Endothelial cell of umbilical vein (primary cell): ENCODE results near the gene PLEKHH2. TPM values are rescaled to one million over a fixed set of nuclear protein-coding genes. Genes with fewer than 3 reads are reported as not detected.

Experiments
- BruUV-seq: library from RNA; stranded (reverse); fragments of 400-500 nt; replicated peaks from 2 replicates; lab custom pipeline; 2021; lab: Mats Ljungman, UMichigan
- CTCF ChIA-PET: fragments of 300-600, 350-600 bp; sonication (Branson Sonifier 250); formaldehyde crosslinking; loops from one replicate; lab custom pipeline; 2021; ENCODE audit warnings: antibody characterized with exemption, inconsistent platforms; lab: Charles Lee
- POLR2A ChIA-PET: fragments of 300-600, 350-600 bp; sonication (Branson Sonifier 250); formaldehyde crosslinking; loops from one replicate; lab custom pipeline; 2021; ENCODE audit warnings: antibody characterized with exemption, inconsistent platforms; lab: Charles Lee
- DNase-seq: peaks from one replicate; pipeline ENCODE4 v3.0.0-alpha.2; 2011; ENCODE audit warnings: low read depth, low spot score
- FAIRE-seq: peaks from 2 replicates; lab custom pipeline; 2011; peaks lifted over from hg19 to GRCh38; lab: Jason Lieb, UNC
- H2AFZ ChIP-seq: 2 replicates; pipeline ENCODE4 v1.6.0; 2012; ENCODE audit warnings: low read depth, low read length, control low read depth, inconsistent platforms
- H3K27ac ChIP-seq: 2 replicates; pipeline ENCODE4 v1.5.1; 2011; ENCODE audit warnings: low read depth, mild to moderate bottlenecking, control low read depth, low read length, moderate library complexity; ENCODE audit not compliant: insufficient read depth
- H3K27me3 ChIP-seq, 2 experiments: 2 replicates each; pipeline versions ENCODE4 v1.6.0 to v1.6.1; 2011; ENCODE audit warnings: low read length in 2 of 2, mixed read lengths in 1 of 2; ENCODE audit not compliant: control insufficient read depth in 2 of 2, insufficient read depth in 2 of 2
- H3K36me3 ChIP-seq, 2 experiments: 2 replicates in 1 of 2; 3 replicates in 1 of 2; pipeline ENCODE4 v1.5.1; 2011; ENCODE audit warnings: low read length in 2 of 2, mild to moderate bottlenecking in 1 of 2, moderate library complexity in 1 of 2; ENCODE audit not compliant: control insufficient read depth in 2 of 2, insufficient read depth in 2 of 2; ENCODE audit errors: extremely low read depth in 1 of 2
- H3K4me1 ChIP-seq: 3 replicates; pipeline ENCODE4 v1.5.1; 2011; ENCODE audit warnings: mild to moderate bottlenecking, low read length; ENCODE audit not compliant: control insufficient read depth, insufficient read depth; ENCODE audit errors: extremely low read depth
- H3K4me2 ChIP-seq: 2 replicates; pipeline ENCODE4 v1.6.1; 2011; ENCODE audit warnings: low read length, control low read depth, mixed read lengths; ENCODE audit not compliant: insufficient read depth
- H3K4me3 ChIP-seq, 3 experiments: fragments of 200-600 bp in 1 of 3; sonication (generic), shearing (Covaris generic) in 1 of 3; replicated peaks in 1 of 3; 2 replicates each; pipeline ENCODE4 v1.5.1; 2011 to 2016; ENCODE audit warnings: control low read depth in 3 of 3, low read length in 3 of 3, mild to moderate bottlenecking in 2 of 3, inconsistent platforms in 1 of 3, low read depth in 1 of 3, moderate library complexity in 1 of 3; ENCODE audit not compliant: insufficient read depth in 1 of 3
- H3K79me2 ChIP-seq: 2 replicates; pipeline ENCODE4 v1.6.0; 2012; ENCODE audit warnings: low read length, inconsistent platforms; ENCODE audit not compliant: control insufficient read depth, insufficient read depth
- H3K9ac ChIP-seq: replicated peaks from 2 replicates; pipeline ENCODE3; 2011; ENCODE audit warnings: low read length, control low read depth; ENCODE audit not compliant: insufficient read depth; ENCODE audit errors: extremely low read depth
- H3K9me1 ChIP-seq: replicated peaks from 3 replicates; pipeline ENCODE4 v1.6.0; 2011; ENCODE audit warnings: mild to moderate bottlenecking, low read length; ENCODE audit not compliant: control insufficient read depth, insufficient read depth; ENCODE audit errors: extremely low read depth
- H3K9me3 ChIP-seq: replicated peaks from 2 replicates; pipeline ENCODE4 v1.5.1; 2012; ENCODE audit warnings: low read length, inconsistent platforms; ENCODE audit not compliant: control insufficient read depth, insufficient read depth
- H4K20me1 ChIP-seq: replicated peaks from 2 replicates; pipeline ENCODE3; 2011; ENCODE audit warnings: mild to moderate bottlenecking, low read length; ENCODE audit not compliant: control insufficient read depth, insufficient read depth; ENCODE audit errors: extremely low read depth
- CTCF ChIP-seq, 2 donors: IDR thresholded peaks; 1 replicate in 1 of 2; 2 replicates in 1 of 2; pipeline ENCODE4 v1.5.1; 2011; ENCODE audit warnings: low read length in 2 of 2, mild to moderate bottlenecking in 2 of 2, moderate library complexity in 2 of 2, control low read depth in 1 of 2, inconsistent platforms in 1 of 2, low read depth in 1 of 2; ENCODE audit not compliant: insufficient read depth in 1 of 2; ENCODE audit errors: extremely low read depth in 1 of 2
- EZH2 ChIP-seq: IDR thresholded peaks from 2 replicates; pipeline ENCODE4 v1.6.1; 2012; ENCODE audit warnings: borderline replicate concordance, low read depth, mild to moderate bottlenecking, moderate library complexity, low read length, inconsistent platforms; ENCODE audit not compliant: severe bottlenecking
- FOS ChIP-seq: IDR thresholded peaks from 2 replicates; pipeline ENCODE4 v1.6.1; 2011; ENCODE audit warnings: mild to moderate bottlenecking, low read length, moderate library complexity, borderline replicate concordance; ENCODE audit not compliant: insufficient read depth
- GATA2 ChIP-seq: IDR thresholded peaks from 2 replicates; pipeline ENCODE4 v1.7.0; 2011; ENCODE audit warnings: low read depth, mild to moderate bottlenecking, moderate library complexity, mixed read lengths, low read length; ENCODE audit not compliant: insufficient read length, insufficient read depth
- JUN ChIP-seq: IDR thresholded peaks from 2 replicates; pipeline ENCODE4 v1.6.1; 2011; ENCODE audit warnings: borderline replicate concordance, low read depth; ENCODE audit not compliant: insufficient read length, insufficient read depth
- MAX ChIP-seq: IDR thresholded peaks from 2 replicates; pipeline ENCODE4 v1.6.1; 2011; ENCODE audit not compliant: insufficient read depth, insufficient read length
- MYC ChIP-seq: IDR thresholded peaks from one replicate; pipeline ENCODE4 v1.6.1; 2011; ENCODE audit warnings: mild to moderate bottlenecking, low read depth, low read length
- POLR2A ChIP-seq: IDR thresholded peaks from 2 replicates; pipeline ENCODE4 v1.6.1; 2012; ENCODE audit warnings: low read depth, mild to moderate bottlenecking, control low read depth, low read length
- POLR2AphosphoS5 ChIP-seq: IDR thresholded peaks from 2 replicates; pipeline ENCODE4 v1.6.1; 2012; ENCODE audit warnings: low read depth, mild to moderate bottlenecking, control low read depth, low read length, moderate library complexity; ENCODE audit not compliant: insufficient read depth
- dilution Hi-C: fragments of 300-500 bp; cut with MboI; formaldehyde crosslinking; loops from one replicate; pipeline ENCODE4 v1.15.0; 2019; ENCODE audit warnings: low sequenced_read_pairs; ENCODE audit not compliant: extremely low pct_ligation_motif_present
- intact Hi-C: fragments of 100-400 bp; cut with micrococcal nuclease; formaldehyde crosslinking; loops from one replicate; pipeline ENCODE4 v1.10.0; 2022
- polyA plus RNA-seq, 4 experiments: library from polyadenylated mRNA; depleted of rRNA in 3 of 4; stranded (reverse) in 3 of 4; unstranded in 1 of 4; fragments of >200 nt; gene quantifications; 2 replicates each; pipeline versions ENCODE4 v1.2.1 to v1.2.3, GENCODE V29; 2011 to 2012; ENCODE audit warnings: missing spikeins in 1 of 4
- total RNA-seq: library from RNA; stranded (reverse); gene quantifications from 2 replicates; pipeline ENCODE4 v1.2.3, GENCODE V29; 2021

PLEKHH2 gene
- total and polyA plus RNA-seq, 2 donors (not counting 3 experiments of a cell fraction or from before 2014, with no cell fraction given), result 0.41 to 0.58 TPM

GRCh38 chr2:43749583-43749982 is 112.5 kb downstream of the PLEKHH2 start:
- Histone ChIP-seq H3K9me1 (no peaks in the 10 kb centered on the region), H3K79me2 (no peaks in the 10 kb centered on the region), H3K27ac (no peak overlapping the region), H3K9ac (no peak overlapping the region), H3K36me3 (no peaks in the 10 kb centered on the region), H4K20me1 (no peaks in the 10 kb centered on the region), H3K4me2 (no peak overlapping the region), H3K9me3 (no peaks in the 10 kb centered on the region), H2AFZ (no peak overlapping the region), H3K27me3 (no peaks in the 10 kb centered on the region), H3K4me1 (no peaks in the 10 kb centered on the region), H3K4me3 (no peak overlapping the region)
- DNase-seq (no peak), FAIRE-seq (no peak)
- CTCF ChIA-PET, result interaction anchor here (1.2 kb wide), 1 partner anchor 12 kb away, joined by 3 read pairs; no protein-coding TSS in a partner anchor
- intact Hi-C loops (no loop called here), dilution Hi-C loops (no loop called here)
- POLR2A ChIA-PET, result no interaction called here
- TF ChIP-seq FOS (no peak), MAX (no peak), JUN (no peak), MYC (no peak), GATA2 (no peak), POLR2AphosphoS5 (no peak), POLR2A (no peak)
- BruUV-seq, result no TSS peak

GRCh38 chr2:43751476-43751990 is 114.5 kb downstream of the PLEKHH2 start:
- FAIRE-seq, result no peak
- no peak overlapping the region for H3K27ac ChIP-seq
- no peaks in the 10 kb centered on the region for H3K79me2 ChIP-seq
- H3K4me3 ChIP-seq, result no peak overlapping the region
- no TSS peak for BruUV-seq
- no peak for DNase-seq
- dilution Hi-C loops (no loop called here), intact Hi-C loops (no loop called here)
- no peaks in the 10 kb centered on the region for H3K9me3 ChIP-seq
- H3K4me1 ChIP-seq, result no peaks in the 10 kb centered on the region
- no peak overlapping the region for H3K4me2 ChIP-seq
- ChIA-PET POLR2A (no interaction called here), CTCF (interaction anchor here (1.0 to 1.4 kb wide), 5 partner anchors 8 to 107 kb away, joined by 3 to 6 read pairs (median 3); no protein-coding TSS in a partner anchor)
- no peak overlapping the region for H3K9ac ChIP-seq
- no peaks in the 10 kb centered on the region for H3K36me3 ChIP-seq
- no peaks in the 10 kb centered on the region for H3K9me1 ChIP-seq
- no peaks in the 10 kb centered on the region for H3K27me3 ChIP-seq
- TF ChIP-seq POLR2A, result no peak
- no peak for TF ChIP-seq GATA2
- no peak for TF ChIP-seq POLR2AphosphoS5
- no peak for TF ChIP-seq FOS
- no peak for TF ChIP-seq MAX
- no peak for TF ChIP-seq MYC
- no peak for TF ChIP-seq JUN
- TF ChIP-seq EZH2, result no peak
- no peak for TF ChIP-seq CTCF (IDR thresholded peaks at IDR 0.05; ENCODE audit: extremely low read depth in 1 of 2, insufficient read depth in 1 of 2, low read depth in 1 of 2, low read length in 2 of 2)
- H4K20me1 ChIP-seq, result no peaks in the 10 kb centered on the region
- H2AFZ ChIP-seq, result no peak overlapping the region
